B cell (primary cell): ENCODE data around the gene VTI1A. TPM values are rescaled to one million over a fixed set of nuclear protein-coding genes. Genes with fewer than 3 reads are reported as not detected.

Source experiments
- ATAC-seq: fragments of 200-7000 bp; cut with Tn5 transposase; one replicate; pipeline ENCODE4 v1.10.0; 2021; ENCODE audit warnings: low read depth, mild to moderate bottlenecking, moderate number of reproducible peaks, moderate library complexity
- CTCF ChIA-PET: fragments of 350-600 bp; sonication (Branson Sonifier 250); formaldehyde crosslinking; loops from one replicate; lab custom pipeline; 2021; ENCODE audit warnings: antibody characterized with exemption, inconsistent platforms; lab: Charles Lee
- POLR2A ChIA-PET: fragments of 350-600 bp; sonication (Branson Sonifier 250); formaldehyde crosslinking; loops from one replicate; lab custom pipeline; 2021; ENCODE audit warnings: antibody characterized with exemption; lab: Charles Lee
- DNase-seq: peaks from one replicate; pipeline ENCODE4 v3.0.0; 2013
- H2AFZ ChIP-seq: 2 replicates; pipeline ENCODE4 v1.6.1; 2012; ENCODE audit warnings: mild to moderate bottlenecking, low read depth, low read length; ENCODE audit not compliant: insufficient read depth, poor library complexity, severe bottlenecking
- H3K27ac ChIP-seq, 2 donors: 1 replicate in 1 of 2; 2 replicates in 1 of 2; pipeline ENCODE4 v1.5.1; 2012 to 2013; ENCODE audit warnings: low read length in 2 of 2, mild to moderate bottlenecking in 2 of 2, moderate library complexity in 1 of 2
- H3K27me3 ChIP-seq, 4 experiments: fragments of 200-600 bp in 1 of 4; sonication (generic) in 1 of 4; replicated peaks in 1 of 4; 1 replicate in 2 of 4; 2 replicates in 2 of 4; pipeline versions ENCODE4 v1.6.1 to v1.7.0; 2013 to 2016; ENCODE audit warnings: low read length in 3 of 4, mild to moderate bottlenecking in 2 of 4, mixed read lengths in 1 of 4, moderate library complexity in 1 of 4; ENCODE audit not compliant: insufficient read depth in 4 of 4, control insufficient read depth in 3 of 4; ENCODE audit errors: control extremely low read depth in 1 of 4
- H3K36me3 ChIP-seq, 2 experiments: replicated peaks in 1 of 2; 1 replicate in 1 of 2; 2 replicates in 1 of 2; pipeline versions ENCODE4 v1.6.1 to v1.7.1; 2013; ENCODE audit warnings: low read length in 1 of 2; ENCODE audit not compliant: insufficient read depth in 2 of 2, control insufficient read depth in 1 of 2; ENCODE audit errors: control extremely low read depth in 1 of 2, extremely low read depth in 1 of 2
- H3K4me1 ChIP-seq, 2 donors: fragments of 200-600 bp in 1 of 2; sonication (generic) in 1 of 2; 1 replicate in 1 of 2; 2 replicates in 1 of 2; pipeline versions ENCODE4 v1.5.1 to v1.6.1; 2013 to 2017; ENCODE audit warnings: low read length in 2 of 2; ENCODE audit not compliant: control insufficient read depth in 2 of 2, insufficient read depth in 2 of 2
- H3K4me2 ChIP-seq: replicated peaks from 2 replicates; pipeline ENCODE3; 2012; ENCODE audit warnings: mild to moderate bottlenecking, low read depth, low read length; ENCODE audit not compliant: poor library complexity, severe bottlenecking
- H3K4me3 ChIP-seq, 5 experiments: fragments of 200-600 bp in 1 of 5; sonication (generic) in 1 of 5; 1 replicate in 3 of 5; 2 replicates in 2 of 5; pipeline versions ENCODE4 v1.5.1 to v1.7.0; 2011 to 2016; ENCODE audit warnings: low read length in 4 of 5, mild to moderate bottlenecking in 4 of 5, low read depth in 2 of 5, control low read depth in 1 of 5, moderate library complexity in 1 of 5; ENCODE audit not compliant: insufficient read depth in 1 of 5; ENCODE audit errors: control extremely low read depth in 1 of 5, extremely low read depth in 1 of 5
- H3K79me2 ChIP-seq: fragments of 200-600 bp; sonication (generic); one replicate; pipeline ENCODE4 v1.6.0; 2016; ENCODE audit warnings: low read length; ENCODE audit not compliant: control insufficient read depth, insufficient read depth
- H3K9ac ChIP-seq: fragments of 200-600 bp; sonication (generic); 2 replicates; pipeline ENCODE4 v1.6.1; 2017; ENCODE audit warnings: mild to moderate bottlenecking, low read length, moderate library complexity
- H3K9me3 ChIP-seq, 3 donors: one replicate each; pipeline versions ENCODE4 v1.6.1 to v1.7.1; 2013; ENCODE audit warnings: low read length in 2 of 3; ENCODE audit not compliant: control insufficient read depth in 2 of 3, insufficient read depth in 1 of 3; ENCODE audit errors: control extremely low read depth in 1 of 3
- H4K20me1 ChIP-seq: 2 replicates; pipeline ENCODE4 v1.6.0; 2012; ENCODE audit warnings: mild to moderate bottlenecking, low read length; ENCODE audit not compliant: insufficient read depth, control insufficient read depth, poor library complexity, severe bottlenecking
- H3K27ac Mint-ChIP-seq: one replicate; pipeline ENCODE4 v1.8.0; 2021; ENCODE audit warnings: mixed read lengths
- H3K27me3 Mint-ChIP-seq: one replicate; pipeline ENCODE4 v1.8.0; 2021; ENCODE audit warnings: mixed read lengths
- H3K4me1 Mint-ChIP-seq: one replicate; pipeline ENCODE4 v1.8.0; 2021; ENCODE audit warnings: mixed read lengths
- H3K4me3 Mint-ChIP-seq: one replicate; pipeline ENCODE4 v1.8.0; 2021; ENCODE audit warnings: mixed read lengths
- H3K9me3 Mint-ChIP-seq: one replicate; pipeline ENCODE4 v1.8.0; 2022; ENCODE audit warnings: mixed read lengths; ENCODE audit not compliant: insufficient read depth
- EZH2 ChIP-seq: IDR thresholded peaks from 2 replicates; pipeline ENCODE4 v1.6.1; 2012; ENCODE audit warnings: borderline replicate concordance, low read depth, mild to moderate bottlenecking, moderate library complexity, low read length; ENCODE audit not compliant: insufficient read depth, poor library complexity, severe bottlenecking
- WGBS: methylation state at CpG from one replicate; pipeline ENCODE4 v1.1.5; 2013; ENCODE audit warnings: missing lambda C conversion rate; ENCODE audit not compliant: insufficient coverage; 5-methylcytosine and 5-hydroxymethylcytosine counted together
- intact Hi-C: fragments of 100-400 bp; cut with micrococcal nuclease; formaldehyde crosslinking; loops from one replicate; pipeline ENCODE4 v1.10.0; 2022
- polyA plus RNA-seq: library from polyadenylated mRNA; depleted of rRNA; stranded (reverse); fragments of >200 nt; gene quantifications from 2 replicates; pipeline ENCODE4 v1.2.3, GENCODE V29; 2012
- total RNA-seq, 2 donors: library from RNA; stranded (reverse); fragments of 120-200 nt in 1 of 2; gene quantifications; 1 replicate in 1 of 2; 2 replicates in 1 of 2; pipeline versions ENCODE4 v1.2.3 to v1.2.4, GENCODE V29; 2013 to 2022
- TF ChIP-seq, protein P1 (sequence below): fragments of 200-600 bp; IDR thresholded peaks from one replicate; pipeline ENCODE4 v1.8.0; 2022; ENCODE audit warnings: antibody characterized with exemption, mild to moderate bottlenecking

The VTI1A gene
- total and polyA plus RNA-seq, 2 donors (not counting 1 experiment from before 2014, with no cell fraction given), result 20.0 to 84.1 TPM

GRCh38 chr10:112532189-112532588 is 85.2 kb downstream of the VTI1A start:
- CTCF ChIA-PET, result no interaction called here
- intact Hi-C loops, result no loop called here
- Histone ChIP-seq H2AFZ (no peak overlapping the region), H3K4me2 (peak overlapping the region; percentile 41), H3K4me1 (peaks cover 5 to 8% of the 10 kb centered on the region in 2 donors), H3K4me3 (peak overlapping the region in 2 of 5 experiments; percentile 22 to 33), H3K36me3 (peaks cover 0 to 4% of the 10 kb centered on the region in 2 experiments), H4K20me1 (no peaks in the 10 kb centered on the region), H3K9ac (peak overlapping the region; percentile 47), H3K27me3 (no peaks in the 10 kb centered on the region), H3K9me3 (peaks cover 0 to 1% (median 0%) of the 10 kb centered on the region in 3 donors), H3K27ac (no peak overlapping the region), H3K79me2 (no peaks in the 10 kb centered on the region)
- no CpG with 5 or more reads among the region's 6 CpGs for WGBS
- Mint-ChIP-seq H3K27ac (no peak overlapping the region), H3K4me3 (peak overlapping the region; percentile 76), H3K4me1 (peaks cover 20% of the 10 kb centered on the region), H3K27me3 (no peaks in the 10 kb centered on the region), H3K9me3 (no peaks in the 10 kb centered on the region)
- no peak for TF ChIP-seq EZH2
- TF ChIP-seq, protein P1, sequence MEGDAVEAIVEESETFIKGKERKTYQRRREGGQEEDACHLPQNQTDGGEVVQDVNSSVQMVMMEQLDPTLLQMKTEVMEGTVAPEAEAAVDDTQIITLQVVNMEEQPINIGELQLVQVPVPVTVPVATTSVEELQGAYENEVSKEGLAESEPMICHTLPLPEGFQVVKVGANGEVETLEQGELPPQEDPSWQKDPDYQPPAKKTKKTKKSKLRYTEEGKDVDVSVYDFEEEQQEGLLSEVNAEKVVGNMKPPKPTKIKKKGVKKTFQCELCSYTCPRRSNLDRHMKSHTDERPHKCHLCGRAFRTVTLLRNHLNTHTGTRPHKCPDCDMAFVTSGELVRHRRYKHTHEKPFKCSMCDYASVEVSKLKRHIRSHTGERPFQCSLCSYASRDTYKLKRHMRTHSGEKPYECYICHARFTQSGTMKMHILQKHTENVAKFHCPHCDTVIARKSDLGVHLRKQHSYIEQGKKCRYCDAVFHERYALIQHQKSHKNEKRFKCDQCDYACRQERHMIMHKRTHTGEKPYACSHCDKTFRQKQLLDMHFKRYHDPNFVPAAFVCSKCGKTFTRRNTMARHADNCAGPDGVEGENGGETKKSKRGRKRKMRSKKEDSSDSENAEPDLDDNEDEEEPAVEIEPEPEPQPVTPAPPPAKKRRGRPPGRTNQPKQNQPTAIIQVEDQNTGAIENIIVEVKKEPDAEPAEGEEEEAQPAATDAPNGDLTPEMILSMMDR, result no peak
- DNase-seq, result peak; percentile 27
- POLR2A ChIA-PET, result no interaction called here
- ATAC-seq, result peak; percentile 53

- H3K9me3 Mint-ChIP-seq, result no peaks in the 10 kb centered on the region
- intact Hi-C loops, result no loop called here
- H2AFZ ChIP-seq, result no peak overlapping the region
- CTCF ChIA-PET, result no interaction called here
- peaks cover 0 to 1% (median 0%) of the 10 kb centered on the region in 3 donors for H3K9me3 ChIP-seq
- no peaks in the 10 kb centered on the region for H3K79me2 ChIP-seq
- ATAC-seq (no peak), DNase-seq (no peak)
- H4K20me1 ChIP-seq, result no peaks in the 10 kb centered on the region
- no peak overlapping the region for H3K4me2 ChIP-seq
- H3K27ac Mint-ChIP-seq, result no peak overlapping the region
- no peak overlapping the region for H3K4me3 ChIP-seq
- no peaks in the 10 kb centered on the region for H3K27me3 ChIP-seq
- peaks cover under 1 to 4% of the 10 kb centered on the region in 2 experiments for H3K36me3 ChIP-seq
- peaks cover 5 to 8% of the 10 kb centered on the region in 2 donors for H3K4me1 ChIP-seq
- TF ChIP-seq, protein P1, result no peak
- no peak for TF ChIP-seq EZH2
- WGBS, result no CpG with 5 or more reads among the region's 2 CpGs
- no peak overlapping the region for H3K4me3 Mint-ChIP-seq
- POLR2A ChIA-PET, result no interaction called here
- H3K27me3 Mint-ChIP-seq, result no peaks in the 10 kb centered on the region
- H3K27ac ChIP-seq, result no peak overlapping the region
- peaks cover 20% of the 10 kb centered on the region for H3K4me1 Mint-ChIP-seq
- H3K9ac ChIP-seq, result no peak overlapping the region
These were observed 85.9 kb downstream of the VTI1A start for GRCh38 chr10:112532956-112533355.
